Raji (cell line): ENCODE results near the gene KDM8.

ENCODE experiments used
- POLR2A ChIP-seq: IDR thresholded peaks from 2 replicates; pipeline ENCODE4 v1.6.1; 2011; ENCODE audit warnings: low read depth, low read length, control low read depth; ENCODE audit not compliant: insufficient read depth

The KDM8 gene

DNA sequence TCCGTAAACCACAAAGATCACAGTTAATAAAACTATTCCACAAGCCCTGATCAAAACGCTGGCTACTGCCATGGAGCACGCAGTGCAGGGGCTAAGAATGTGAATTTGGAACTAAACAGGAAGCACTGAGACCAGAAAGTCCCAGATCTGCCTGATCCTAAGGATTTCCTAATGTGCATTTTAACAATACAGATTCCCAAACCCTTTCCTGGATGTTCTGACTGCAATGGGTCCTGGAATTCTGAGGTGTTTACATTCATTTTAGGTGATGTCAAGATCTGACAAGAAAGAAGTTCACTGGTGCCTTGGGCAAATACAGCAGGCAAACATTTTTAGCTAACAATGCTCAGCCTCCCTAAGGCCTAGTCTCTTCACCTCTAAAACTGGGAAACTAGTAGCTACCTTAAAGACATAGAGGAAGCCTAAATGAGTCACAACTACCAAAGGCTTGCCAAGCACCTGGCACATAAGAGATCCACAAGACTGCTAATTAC lies 55.0 kb downstream of the KDM8 start:
- no peak for TF ChIP-seq POLR2A

DNA sequence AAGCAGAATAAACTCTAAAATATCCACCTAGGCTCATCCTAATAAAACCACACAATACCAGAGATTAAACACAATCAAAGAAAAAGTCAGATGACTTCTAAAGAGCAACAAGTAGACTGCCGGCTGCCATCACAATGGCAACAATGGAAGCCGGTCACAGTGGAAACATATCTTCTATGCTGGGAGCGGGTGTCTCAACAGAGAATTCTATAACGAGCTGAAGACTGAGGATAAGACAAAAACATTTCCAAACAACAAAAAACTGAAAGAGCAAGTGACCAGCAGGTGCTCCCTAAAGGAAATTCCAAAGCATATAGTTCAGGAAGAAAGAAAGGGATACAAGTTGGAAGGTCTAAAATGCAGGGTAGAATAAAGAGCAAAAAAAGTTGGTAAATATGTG lies 56.4 kb downstream of the KDM8 start:
- no peak for TF ChIP-seq POLR2A

DNA sequence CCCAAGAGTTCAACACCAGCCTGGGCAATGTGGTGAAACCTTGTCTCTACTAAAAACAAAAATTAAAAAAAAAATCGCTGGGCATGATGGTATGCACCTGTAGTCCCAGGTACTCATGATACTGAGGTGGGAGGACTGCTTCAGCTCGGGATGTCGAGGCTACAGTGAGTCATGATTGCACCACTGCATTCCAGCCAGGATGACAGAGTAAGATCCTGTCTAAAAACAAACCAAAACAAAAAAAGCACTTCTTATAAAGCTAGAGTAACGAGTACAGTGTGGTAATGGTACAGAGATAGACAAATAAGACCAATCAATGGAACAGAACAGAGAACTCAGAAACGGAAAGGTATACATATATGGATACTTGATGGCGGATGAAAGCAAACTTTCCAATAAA lies 60.8 kb downstream of the KDM8 start:
- TF ChIP-seq POLR2A = no peak

DNA sequence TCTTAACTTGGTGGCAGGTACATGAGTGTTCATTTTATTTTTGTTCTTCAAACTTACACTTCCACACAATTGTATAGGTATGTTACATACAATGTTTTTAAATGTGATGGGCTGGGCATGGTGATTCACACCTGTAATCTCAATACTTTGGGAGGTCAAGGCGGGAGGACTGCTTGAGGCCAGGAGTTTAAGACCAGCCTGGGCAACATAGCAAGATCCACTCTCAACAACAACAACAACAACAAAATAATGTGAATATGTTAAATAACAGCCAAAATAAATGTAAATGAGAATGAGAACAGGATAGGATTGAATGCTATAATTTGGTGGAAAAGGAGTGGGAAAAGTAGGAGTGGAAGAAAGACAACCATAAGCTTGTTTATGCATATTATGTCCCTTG lies 62.7 kb downstream of the KDM8 start:
- no peak for TF ChIP-seq POLR2A

DNA sequence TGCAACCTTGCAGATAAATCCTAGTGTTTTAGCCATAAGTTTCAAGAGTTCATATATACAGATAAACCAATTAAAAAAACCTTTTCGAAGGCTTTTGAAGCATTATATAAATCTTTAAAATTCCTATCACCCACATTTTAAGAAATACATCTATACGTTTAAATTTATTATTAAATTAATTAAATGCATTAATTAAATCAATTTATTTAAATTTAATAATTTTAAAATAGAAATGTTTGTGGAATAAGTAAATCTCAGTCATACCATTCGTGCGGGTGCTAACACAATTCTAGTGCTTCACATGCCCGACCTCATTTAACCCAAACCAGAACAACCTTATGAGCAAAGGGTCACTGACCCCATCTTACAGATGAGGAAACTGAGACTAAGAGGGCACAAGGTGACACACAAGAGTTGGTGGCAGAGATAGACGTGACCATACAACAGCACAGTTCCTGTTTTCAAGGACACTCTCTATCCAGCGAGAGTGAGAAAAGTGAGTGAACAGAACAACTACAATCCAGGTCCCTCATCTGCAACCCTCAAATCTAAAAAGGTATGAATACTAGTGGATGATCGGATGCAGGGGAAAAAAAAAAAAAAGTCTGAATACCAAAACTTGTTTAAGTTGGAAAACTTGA lies 63.8 kb downstream of the KDM8 start:
- peak; percentile 44; the same call in 1 of the 2 replicates for TF ChIP-seq POLR2A

DNA sequence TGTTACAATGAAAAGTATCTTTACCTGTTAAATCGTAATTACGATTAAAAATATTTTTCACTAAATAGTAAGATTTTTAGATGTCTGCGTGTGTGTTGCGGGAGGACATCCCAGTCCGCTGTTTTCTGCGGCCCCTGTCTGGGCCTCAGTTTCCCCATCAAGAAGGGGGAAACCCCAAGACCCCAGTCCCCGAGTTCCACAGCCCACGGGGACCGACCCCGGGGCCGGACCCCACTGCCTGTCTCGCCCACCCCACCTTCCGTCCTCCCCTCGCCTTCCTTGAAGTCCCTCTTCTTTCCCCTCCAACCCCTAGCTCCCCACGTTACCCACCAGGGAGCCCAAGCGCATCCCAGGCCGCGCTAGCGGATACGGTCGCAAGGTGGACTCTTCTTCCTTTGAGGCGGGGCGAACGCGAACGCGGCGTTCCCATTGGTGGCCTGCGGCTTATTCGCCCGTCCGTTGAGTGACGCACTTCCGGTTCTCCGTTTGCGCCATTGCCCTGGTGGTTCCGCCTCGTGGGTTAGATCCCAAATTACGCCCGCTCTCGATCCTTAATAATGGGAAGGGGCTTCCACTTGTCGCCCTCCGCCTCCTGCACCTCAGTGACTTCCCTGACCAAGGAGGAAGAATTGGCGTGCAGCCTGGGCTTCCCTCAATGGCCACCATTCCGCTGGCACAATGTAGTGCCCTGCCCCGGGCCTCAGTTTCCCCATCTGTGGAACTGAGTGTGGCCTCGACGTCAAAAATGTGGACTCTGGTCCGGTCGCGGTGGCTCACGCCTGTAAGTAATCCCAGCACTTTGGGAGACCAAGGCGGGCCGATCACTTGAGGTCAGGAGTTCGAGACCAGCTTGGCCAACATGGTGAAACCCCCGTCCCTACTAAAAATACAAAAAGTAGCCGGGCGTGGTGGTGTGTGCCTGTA lies 65.3 kb downstream of the KDM8 start, which contains the start of gene NSMCE1:
Gene NSMCE1 (minus strand): TSS at position 397 of the 924 bp plus-strand sequence. CDS start 11,202 bp downstream, outside the sequence.
- peak; percentile 87 for TF ChIP-seq POLR2A

DNA sequence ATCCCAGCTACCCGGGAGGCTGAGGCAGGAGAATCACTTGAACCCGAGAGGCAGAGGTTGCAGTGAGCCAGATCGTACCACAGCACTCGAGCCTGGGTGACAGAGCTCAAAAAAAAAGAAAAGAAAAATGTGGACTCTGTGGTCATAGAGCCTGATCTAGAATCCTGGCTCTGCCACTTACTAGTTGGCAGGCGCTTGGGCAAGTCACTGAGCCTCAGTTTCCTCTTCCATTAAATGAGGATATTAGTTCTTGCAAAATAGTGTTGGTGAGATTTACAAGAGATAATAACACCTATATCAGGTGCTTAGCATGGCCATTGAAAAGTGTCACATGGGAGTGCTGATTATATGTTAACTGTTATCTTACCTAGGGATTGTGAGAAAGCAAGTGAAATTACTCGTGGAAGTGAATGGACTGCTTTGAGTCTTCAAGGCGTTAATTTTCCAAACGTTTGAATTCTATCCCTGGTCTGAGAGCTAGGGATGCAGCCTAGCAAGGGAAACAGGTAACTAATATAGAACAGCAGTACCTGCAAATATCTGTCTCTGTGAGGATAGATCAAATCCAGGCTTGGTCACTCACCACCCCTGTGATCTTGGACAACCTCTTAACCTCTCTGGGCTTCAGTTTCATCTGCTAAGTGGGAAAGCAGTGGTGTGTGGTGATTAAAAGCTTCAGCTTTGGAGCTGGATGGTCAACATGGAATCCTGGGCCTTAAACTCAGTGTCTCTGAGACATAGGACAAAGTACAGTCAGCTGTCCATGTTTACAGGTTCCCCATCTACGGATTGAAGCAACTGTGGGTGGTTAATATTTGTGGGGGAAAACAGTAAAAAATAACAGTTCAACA lies 66.2 kb downstream of the KDM8 start:
- peak; percentile 21; the same call in 1 of the 2 replicates for TF ChIP-seq POLR2A

DNA sequence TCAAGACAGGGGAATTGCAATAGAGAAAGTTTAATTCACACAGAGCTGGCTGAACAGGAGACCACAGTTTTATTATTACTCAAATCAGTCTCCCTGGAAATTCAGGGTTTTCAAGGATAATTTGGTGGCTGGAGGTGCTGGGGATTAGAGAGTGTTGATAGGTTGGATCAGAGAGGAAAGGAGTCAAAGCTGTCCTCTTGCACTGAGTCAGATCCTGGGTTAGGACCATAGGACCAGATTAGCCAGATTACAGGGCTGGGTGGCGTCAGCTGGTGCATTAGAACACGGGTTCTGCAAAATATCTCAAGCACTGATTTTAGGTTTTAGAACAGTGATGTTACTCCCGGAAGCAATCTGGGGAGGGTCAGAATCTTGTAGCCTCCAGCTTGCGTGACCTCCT lies 67.0 kb downstream of the KDM8 start:
- TF ChIP-seq POLR2A = no peak
